HCT116 (cell line): ENCODE results near the gene YKT6. TPM values are rescaled to one million over a fixed set of nuclear protein-coding genes. Genes with fewer than 3 reads are reported as not detected.

Experiments
- ATAC-seq: fragments of 200-7000 bp; cut with Tn5 transposase; 2 replicates; pipeline ENCODE4 v1.9.1; 2020; ENCODE audit warnings: mild to moderate bottlenecking, moderate library complexity
- BruUV-seq: library from RNA; stranded (reverse); fragments of 400-500 nt; replicated peaks from 2 replicates; lab custom pipeline; 2021; lab: Mats Ljungman, UMichigan
- CTCF ChIA-PET: fragments of 300-600 bp; sonication (Branson Sonifier 250); formaldehyde crosslinking; loops from one replicate; lab custom pipeline; 2021; ENCODE audit warnings: antibody characterized with exemption; lab: Charles Lee
- POLR2A ChIA-PET: fragments of 300-600, 350-600 bp; sonication (Branson Sonifier 250); formaldehyde crosslinking; loops from one replicate; lab custom pipeline; 2021; ENCODE audit warnings: antibody characterized with exemption; lab: Charles Lee
- RAD21 ChIA-PET, 2 experiments: fragments of 300-600 bp; sonication (Branson Sonifier 250); formaldehyde crosslinking; loops; one replicate each; lab custom pipeline; 2023; ENCODE audit warnings: low total read pairs in 2 of 2; ENCODE audit not compliant: uncharacterized antibody in 2 of 2, unreplicated experiment in 2 of 2, low non-redundant PET in 1 of 2; lab: Charles Lee
- DNase-seq: peaks from one replicate; pipeline ENCODE4 v3.0.0-alpha.2; 2010; ENCODE audit warnings: low read depth, low spot score
- H2AFZ ChIP-seq: fragments of 200-600 bp; shearing (Covaris generic), sonication (generic); 2 replicates; pipeline ENCODE4 v1.6.1; 2017; ENCODE audit warnings: low read depth, mixed run types, mixed read lengths, antibody characterized with exemption, low read length; ENCODE audit not compliant: poor library complexity, severe bottlenecking
- H3K27ac ChIP-seq: 2 replicates; pipeline ENCODE4 v1.5.1; 2012; ENCODE audit warnings: low read depth, low read length
- H3K27me3 ChIP-seq: fragments of 200-600 bp; sonication (generic); 2 replicates; pipeline ENCODE4 v1.6.1; 2016; ENCODE audit warnings: mixed run types, low read length, mixed read lengths; ENCODE audit not compliant: insufficient read depth
- H3K36me3 ChIP-seq, 2 experiments: fragments of 200-500 bp in 1 of 2; fragments of 200-600 bp in 1 of 2; sonication (Bioruptor generic) in 1 of 2; sonication (generic) in 1 of 2; 2 replicates each; pipeline versions ENCODE4 v1.5.1 to v1.6.1; 2014 to 2016; ENCODE audit warnings: low read length in 2 of 2, inconsistent platforms in 1 of 2, mixed read lengths in 1 of 2, mixed run types in 1 of 2; ENCODE audit not compliant: insufficient read depth in 2 of 2, control insufficient read depth in 1 of 2
- H3K4me1 ChIP-seq, 2 experiments: fragments of 200-600 bp in 1 of 2; sonication (generic) in 1 of 2; 2 replicates each; pipeline versions ENCODE4 v1.5.1 to v1.6.1; 2012 to 2017; ENCODE audit warnings: low read length in 2 of 2, inconsistent platforms in 1 of 2, mild to moderate bottlenecking in 1 of 2, mixed read lengths in 1 of 2, mixed run types in 1 of 2, moderate library complexity in 1 of 2; ENCODE audit not compliant: insufficient read depth in 2 of 2, control insufficient read depth in 1 of 2
- H3K4me2 ChIP-seq: fragments of 200-600 bp; sonication (generic); 2 replicates; pipeline ENCODE4 v1.6.1; 2017; ENCODE audit warnings: mixed run types, low read length, mixed read lengths
- H3K4me3 ChIP-seq, 2 experiments: fragments of 200-600 bp in 1 of 2; sonication (generic) in 1 of 2; replicated peaks in 1 of 2; 2 replicates each; pipeline ENCODE4 v1.5.1; 2011 to 2016; ENCODE audit warnings: low read length in 2 of 2, control low read depth in 1 of 2, low read depth in 1 of 2, mild to moderate bottlenecking in 1 of 2, mixed read lengths in 1 of 2, mixed run types in 1 of 2
- H3K79me2 ChIP-seq: fragments of 200-600 bp; sonication (generic); 2 replicates; pipeline ENCODE4 v1.6.1; 2017; ENCODE audit warnings: mild to moderate bottlenecking, mixed run types, low read length, moderate library complexity, mixed read lengths; ENCODE audit not compliant: insufficient read depth
- H3K9ac ChIP-seq: fragments of 200-600 bp; sonication (generic); 2 replicates; pipeline ENCODE4 v1.6.1; 2016; ENCODE audit warnings: low read length, mixed read lengths
- H3K9me2 ChIP-seq: fragments of 200-600 bp; sonication (generic), shearing (Covaris generic); 2 replicates; pipeline ENCODE4 v1.6.1; 2017; ENCODE audit warnings: mixed run types, mild to moderate bottlenecking, moderate library complexity; ENCODE audit not compliant: insufficient read depth
- H3K9me3 ChIP-seq, 2 experiments: fragments of 200-500 bp in 1 of 2; fragments of 200-600 bp in 1 of 2; sonication (Bioruptor generic) in 1 of 2; sonication (generic) in 1 of 2; 2 replicates each; pipeline ENCODE4 v1.6.1; 2014 to 2017; ENCODE audit warnings: low read length in 2 of 2, mixed read lengths in 2 of 2, inconsistent platforms in 1 of 2, low read depth in 1 of 2, mild to moderate bottlenecking in 1 of 2, mixed run types in 1 of 2, moderate library complexity in 1 of 2; ENCODE audit not compliant: control insufficient read depth in 1 of 2, insufficient read depth in 1 of 2
- H4K20me1 ChIP-seq: fragments of 200-600 bp; sonication (generic), shearing (Covaris generic); 2 replicates; pipeline ENCODE4 v1.6.1; 2017; ENCODE audit warnings: mixed run types, mild to moderate bottlenecking, moderate library complexity; ENCODE audit not compliant: insufficient read depth
- CBX3 ChIP-seq: IDR thresholded peaks from 2 replicates; pipeline ENCODE4 v1.6.1; 2012; ENCODE audit warnings: low read depth
- CEBPB ChIP-seq: IDR thresholded peaks from 2 replicates; pipeline ENCODE4 v1.6.1; 2012; ENCODE audit warnings: low read depth
- CTCF ChIP-seq, 3 experiments: fragments of 200-600 bp in 1 of 3; sonication (generic) in 1 of 3; IDR thresholded peaks in 2 of 3; conservative IDR thresholded peaks in 1 of 3; 2 replicates each; pipeline ENCODE4 v1.5.1; 2012 to 2017; ENCODE audit warnings: low read depth in 2 of 3, low read length in 2 of 3, antibody characterized with exemption in 1 of 3, borderline replicate concordance in 1 of 3, control low read depth in 1 of 3, mild to moderate bottlenecking in 1 of 3, mixed read lengths in 1 of 3, mixed run types in 1 of 3, moderate library complexity in 1 of 3; ENCODE audit not compliant: insufficient read depth in 1 of 3
- POLR2A ChIP-seq: IDR thresholded peaks from 2 replicates; pipeline ENCODE4 v1.7.0; 2011; ENCODE audit warnings: borderline replicate concordance; ENCODE audit not compliant: insufficient read depth, insufficient read length; ENCODE audit errors: extremely low read depth
- RAD21 ChIP-seq: IDR thresholded peaks from 2 replicates; pipeline ENCODE4 v1.6.1; 2012; ENCODE audit warnings: low read depth, mild to moderate bottlenecking
- REST ChIP-seq: IDR thresholded peaks from 2 replicates; pipeline ENCODE4 v1.6.1; 2012; ENCODE audit warnings: low read depth
- SP1 ChIP-seq: IDR thresholded peaks from 2 replicates; pipeline ENCODE4 v1.6.1; 2012; ENCODE audit warnings: low read depth
- SRF ChIP-seq: IDR thresholded peaks from 2 replicates; pipeline ENCODE4 v1.6.1; 2012; ENCODE audit warnings: low read depth
- TCF7L2 ChIP-seq: IDR thresholded peaks from 2 replicates; pipeline ENCODE4 v1.7.0; 2011; ENCODE audit warnings: borderline replicate concordance, inconsistent platforms; ENCODE audit not compliant: insufficient read depth, insufficient read length; ENCODE audit errors: extremely low read depth
- ZNF274 ChIP-seq: fragments of 200-500 bp; sonication (Bioruptor generic); IDR thresholded peaks from 2 replicates; pipeline ENCODE4 v1.6.1; 2014; ENCODE audit warnings: mild to moderate bottlenecking, low read depth, low read length, inconsistent platforms
- intact Hi-C: fragments of 100-400 bp; cut with micrococcal nuclease; formaldehyde crosslinking; loops from 2 replicates; pipeline ENCODE4 v1.10.0; 2022
- total RNA-seq: library from RNA; stranded (reverse); gene quantifications from one replicate; pipeline ENCODE4 v1.2.1, GENCODE V29; 2021; ENCODE audit not compliant: unreplicated experiment

YKT6 gene
- total RNA-seq, 1 experiment from 2014 or later, result 84.8 TPM

- ATAC-seq (no peak), DNase-seq (no peak)
- ChIA-PET RAD21 (no interaction called here), CTCF (no interaction called here), POLR2A (no interaction called here)
- Histone ChIP-seq H3K36me3 (no peaks in the 10 kb centered on the region), H4K20me1 (no peaks in the 10 kb centered on the region), H3K9me3 (no peaks in the 10 kb centered on the region), H2AFZ (no peak overlapping the region), H3K27ac (no peak overlapping the region), H3K79me2 (no peaks in the 10 kb centered on the region), H3K4me1 (no peaks in the 10 kb centered on the region), H3K4me3 (no peak overlapping the region), H3K9ac (no peak overlapping the region), H3K4me2 (no peak overlapping the region), H3K27me3 (no peaks in the 10 kb centered on the region), H3K9me2 (no peaks in the 10 kb centered on the region)
- no TSS peak for BruUV-seq
- no peak for TF ChIP-seq CEBPB
- TF ChIP-seq SRF, result no peak
- no peak for TF ChIP-seq RAD21
- TF ChIP-seq CBX3, result no peak
- TF ChIP-seq TCF7L2, result no peak
- TF ChIP-seq CTCF (IDR thresholded peaks at IDR 0.05 in 2 of 3, conservative IDR thresholded peaks at IDR 0.05 in 1 of 3; ENCODE audit: borderline replicate concordance in 1 of 3, insufficient read depth in 1 of 3, low read depth in 2 of 3, low read length in 2 of 3), result no peak
- no peak for TF ChIP-seq SP1
- TF ChIP-seq POLR2A, result no peak
- TF ChIP-seq ZNF274, result no peak
- no peak for TF ChIP-seq REST
- intact Hi-C loops, result no loop called here
Observed at GRCh38 chr7:44251269-44251668, 50.5 kb downstream of the YKT6 start.
